ENCODE results near the gene SLCO2B1.

Gene SLCO2B1

GRCh38 chr11:75237050-75237449, 86.1 kb downstream of the SLCO2B1 start:
- CTCF ChIA-PET, result interaction anchor here (0.8 to 1.1 kb wide), 4 partner anchors 23 to 96 kb away, joined by 3 to 4 read pairs (median 3); no protein-coding TSS in a partner anchor
- POLR2A ChIA-PET, result no interaction called here
- no peak for DNase-seq (ENCODE audit: extremely low spot score)
- TF ChIP-seq FOXK2 (IDR thresholded peaks at IDR 0.05), result no peak
- TF ChIP-seq ELF4 (IDR thresholded peaks at IDR 0.05), result no peak

DNA sequence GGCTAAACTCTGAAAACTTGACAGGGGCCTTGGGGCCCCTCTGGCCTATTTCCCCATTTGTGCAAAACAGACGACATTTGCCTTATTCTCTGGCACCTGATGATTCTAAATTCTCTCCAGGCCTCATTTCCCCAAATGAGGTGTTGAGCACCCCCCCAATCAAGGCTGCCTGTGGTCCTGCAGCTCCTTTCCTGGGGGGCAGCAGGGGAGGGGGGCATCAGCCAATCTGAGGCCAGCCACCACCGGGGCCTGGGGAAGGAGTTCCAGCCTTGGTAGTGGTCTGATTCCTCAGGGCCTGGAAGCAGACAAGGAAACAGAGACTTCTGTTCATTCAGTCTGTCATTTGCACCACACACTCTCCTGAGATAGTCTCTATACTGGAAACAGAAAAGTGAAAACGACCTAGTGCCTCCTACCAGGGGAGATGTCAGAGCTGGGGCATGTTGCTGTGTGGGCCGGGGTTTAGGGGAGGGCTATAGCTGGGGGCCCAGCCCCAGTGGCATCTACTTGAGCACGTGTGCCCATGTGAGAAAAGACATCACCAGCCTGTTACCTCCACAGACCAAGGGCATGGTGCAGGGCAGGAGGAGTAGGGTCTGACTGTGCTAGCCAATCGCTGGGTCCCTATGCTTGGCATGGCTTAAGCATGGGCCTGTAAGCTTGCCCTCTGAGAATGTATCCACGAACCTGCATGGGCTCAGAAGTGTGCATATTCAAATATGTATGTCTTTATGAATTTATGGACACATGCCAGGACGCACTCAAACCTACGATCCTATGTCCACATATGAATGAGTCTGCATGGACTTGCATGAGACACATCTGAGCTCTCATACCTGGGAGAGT, 87.9 kb downstream of the SLCO2B1 start:
- ChIA-PET CTCF (interaction anchor here (4.7 kb wide), 1 partner anchor 97 kb away, joined by 45 read pairs; no protein-coding TSS in a partner anchor), POLR2A (no interaction called here)
- no peak for TF ChIP-seq ZNF384 (IDR thresholded peaks at IDR 0.05)
- no peak for TF ChIP-seq TARDBP (IDR thresholded peaks at IDR 0.05)
- no peak for TF ChIP-seq FOXK2 (IDR thresholded peaks at IDR 0.05)
- TF ChIP-seq L3MBTL2 (conservative IDR thresholded peaks at IDR 0.05), result no peak
- no peak for TF ChIP-seq FOXA1 (IDR thresholded peaks at IDR 0.05)
- TF ChIP-seq HDGF (IDR thresholded peaks at IDR 0.05; ENCODE audit: borderline replicate concordance), result no peak
- no peak for TF ChIP-seq SP1 (IDR thresholded peaks at IDR 0.05)
- no peak for TF ChIP-seq SUZ12 (IDR thresholded peaks at IDR 0.05)
- TF ChIP-seq PKNOX1 (IDR thresholded peaks at IDR 0.05), result no peak
- no peak for TF ChIP-seq ELF4 (IDR thresholded peaks at IDR 0.05)
- no peak for DNase-seq (ENCODE audit: extremely low spot score)

- POLR2A ChIA-PET, result no interaction called here
- CTCF ChIA-PET, result interaction anchor here (1.1 to 4.7 kb wide), 2 partner anchors 9 to 98 kb away, joined by 5 to 45 read pairs; no protein-coding TSS in a partner anchor
- TF ChIP-seq SUZ12 (IDR thresholded peaks at IDR 0.05), result no peak
- no peak for DNase-seq (ENCODE audit: extremely low spot score)
These were observed 88.8 kb downstream of the SLCO2B1 start for GRCh38 chr11:75239531-75240290.

DNA sequence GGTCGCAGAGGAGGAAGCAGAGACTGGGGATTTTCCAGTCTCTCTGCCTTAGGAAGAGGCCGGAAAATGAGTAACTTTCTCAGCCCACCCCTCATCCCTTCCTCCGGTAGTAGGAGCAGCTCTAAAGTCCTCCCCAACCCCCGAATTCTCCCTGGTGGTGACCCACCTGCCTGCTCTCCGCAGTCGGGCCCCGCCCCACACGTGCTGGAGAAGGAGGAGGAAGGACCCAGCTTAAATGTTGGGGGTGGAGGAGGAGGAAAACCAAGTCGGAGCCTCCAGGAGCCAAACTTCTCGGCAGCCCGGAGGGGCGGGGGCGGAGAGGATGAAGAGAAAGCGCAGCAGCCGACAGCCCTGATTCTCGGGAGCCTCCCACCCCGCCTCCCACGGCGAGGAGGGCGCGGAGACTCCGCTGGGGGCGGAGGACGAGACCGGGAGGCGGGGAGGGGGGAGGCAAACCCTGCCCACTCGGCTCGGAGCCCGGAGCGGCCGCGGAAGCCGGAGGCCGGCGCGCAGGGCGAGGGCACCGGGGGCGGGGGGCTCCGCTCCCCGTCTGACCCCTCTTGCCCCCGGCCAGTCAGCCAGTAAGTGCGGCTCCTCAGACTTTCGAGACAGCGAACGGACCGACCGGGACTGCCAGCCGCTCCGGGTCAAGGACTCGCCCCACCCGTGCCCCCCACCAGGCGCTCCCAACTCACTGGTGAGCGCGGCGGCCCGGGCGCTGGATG, 89.6 kb downstream of the SLCO2B1 start, which contains the start of gene TPBGL:
Gene TPBGL, plus strand, starts transcription at position 464 of the 725 bp plus-strand sequence. CDS start 276 bp downstream, outside the sequence.
- TF ChIP-seq SUZ12 (IDR thresholded peaks at IDR 0.05) (no peak), FOXA1 (IDR thresholded peaks at IDR 0.05) (no peak), FOXK2 (IDR thresholded peaks at IDR 0.05) (no peak)
- ChIA-PET POLR2A (interaction anchor here (1.0 to 1.5 kb wide), 2 partner anchors 86 to 94 kb away, joined by 3 to 4 read pairs; no protein-coding TSS in a partner anchor), CTCF (interaction anchor here (0.6 to 4.7 kb wide), 5 partner anchors 8 to 424 kb away, joined by 3 to 45 read pairs (median 5); no protein-coding TSS in a partner anchor)
- DNase-seq (ENCODE audit: extremely low spot score), result peak; percentile 25

DNA sequence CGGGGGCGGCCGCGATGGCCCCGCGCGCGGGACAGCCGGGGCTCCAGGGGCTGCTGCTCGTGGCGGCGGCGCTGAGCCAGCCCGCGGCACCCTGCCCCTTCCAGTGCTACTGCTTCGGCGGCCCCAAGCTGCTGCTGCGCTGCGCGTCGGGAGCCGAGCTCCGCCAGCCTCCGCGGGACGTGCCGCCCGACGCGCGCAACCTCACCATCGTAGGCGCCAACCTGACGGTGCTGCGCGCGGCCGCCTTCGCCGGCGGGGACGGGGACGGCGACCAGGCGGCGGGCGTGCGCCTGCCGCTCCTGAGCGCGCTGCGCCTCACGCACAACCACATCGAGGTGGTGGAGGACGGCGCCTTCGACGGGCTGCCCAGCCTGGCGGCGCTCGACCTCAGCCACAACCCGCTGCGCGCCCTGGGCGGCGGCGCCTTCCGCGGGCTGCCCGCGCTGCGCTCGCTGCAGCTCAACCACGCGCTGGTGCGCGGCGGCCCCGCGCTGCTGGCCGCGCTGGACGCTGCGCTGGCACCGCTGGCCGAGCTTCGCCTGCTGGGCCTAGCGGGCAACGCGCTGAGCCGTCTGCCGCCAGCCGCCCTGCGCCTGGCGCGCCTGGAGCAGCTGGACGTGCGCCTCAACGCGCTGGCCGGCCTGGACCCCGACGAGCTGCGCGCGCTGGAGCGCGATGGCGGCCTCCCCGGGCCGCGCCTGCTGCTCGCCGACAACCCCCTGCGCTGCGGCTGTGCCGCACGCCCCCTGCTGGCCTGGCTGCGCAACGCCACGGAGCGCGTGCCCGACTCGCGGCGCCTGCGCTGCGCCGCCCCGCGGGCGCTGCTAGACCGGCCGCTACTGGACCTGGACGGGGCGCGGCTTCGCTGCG, 90.4 kb downstream of the SLCO2B1 start:
- POLR2A ChIA-PET, result interaction anchor here (0.6 to 1.5 kb wide), 3 partner anchors 87 to 166 kb away, joined by 3 to 4 read pairs (median 3); no protein-coding TSS in a partner anchor
- peak; percentile 96 for DNase-seq (ENCODE audit: extremely low spot score)
- no peak for TF ChIP-seq CTBP1 (IDR thresholded peaks at IDR 0.05; ENCODE audit: borderline replicate concordance)
- TF ChIP-seq ARNT (IDR thresholded peaks at IDR 0.05), result 0 out of 2 replicates have a peak, but pooled peaks have one; percentile 13
- CTCF ChIA-PET, result interaction anchor here (0.5 to 4.7 kb wide), 21 partner anchors 7 to 834 kb away, joined by 3 to 45 read pairs (median 4); no protein-coding TSS in a partner anchor

GRCh38 chr11:75241906-75242644, 91.2 kb downstream of the SLCO2B1 start:
- POLR2A ChIA-PET, result interaction anchor here (0.5 to 1.5 kb wide), 3 partner anchors 88 to 294 kb away, joined by 3 to 4 read pairs (median 3); no protein-coding TSS in a partner anchor
- DNase-seq (ENCODE audit: extremely low spot score), result no peak
- TF ChIP-seq SP1 (IDR thresholded peaks at IDR 0.05), result no peak
- no peak for TF ChIP-seq PKNOX1 (IDR thresholded peaks at IDR 0.05)
- TF ChIP-seq FOXM1 (IDR thresholded peaks at IDR 0.05; ENCODE audit: borderline replicate concordance), result no peak
- no peak for TF ChIP-seq LEF1 (IDR thresholded peaks at IDR 0.05; ENCODE audit: borderline replicate concordance)
- no peak for TF ChIP-seq HDGF (IDR thresholded peaks at IDR 0.05; ENCODE audit: borderline replicate concordance)
- TF ChIP-seq ELF4 (IDR thresholded peaks at IDR 0.05), result no peak
- TF ChIP-seq ARNT (IDR thresholded peaks at IDR 0.05), result no peak
- TF ChIP-seq NFRKB (IDR thresholded peaks at IDR 0.05), result no peak
- TF ChIP-seq FOXA1 (IDR thresholded peaks at IDR 0.05), result no peak
- no peak for TF ChIP-seq FOXK2 (IDR thresholded peaks at IDR 0.05)
- TF ChIP-seq L3MBTL2 (conservative IDR thresholded peaks at IDR 0.05), result no peak
- no peak for TF ChIP-seq SUZ12 (IDR thresholded peaks at IDR 0.05)
- CTCF ChIA-PET, result interaction anchor here (0.5 to 4.7 kb wide), 17 partner anchors 9 to 835 kb away, joined by 3 to 45 read pairs (median 4); no protein-coding TSS in a partner anchor
